GM06990 (cell line): ENCODE data around the gene DIAPH1.

Source experiments
- DNase-seq: peaks from one replicate; pipeline ENCODE4 v3.0.0-alpha.2; 2011; ENCODE audit not compliant: insufficient read length; ENCODE audit errors: extremely low read depth
- H3K27me3 ChIP-seq: replicated peaks from 2 replicates; pipeline ENCODE4 v1.6.0; 2011; ENCODE audit warnings: low read length; ENCODE audit not compliant: control insufficient read depth, insufficient read depth
- H3K36me3 ChIP-seq: 2 replicates; pipeline ENCODE4 v1.5.1; 2011; ENCODE audit warnings: low read length; ENCODE audit not compliant: control insufficient read depth, insufficient read depth
- H3K4me3 ChIP-seq: replicated peaks from 2 replicates; pipeline ENCODE4 v1.5.1; 2011; ENCODE audit warnings: low read depth, mild to moderate bottlenecking, control low read depth, low read length
- CTCF ChIP-seq: IDR thresholded peaks from 2 replicates; pipeline ENCODE4 v1.5.1; 2011; ENCODE audit warnings: low read length, control low read depth, mild to moderate bottlenecking, inconsistent platforms; ENCODE audit not compliant: insufficient read depth, poor library complexity, severe bottlenecking

The DIAPH1 gene

GRCh38 chr5:141490271-141490670, 128.5 kb downstream of the DIAPH1 start:
- DNase-seq = no peak
- no peak overlapping the region for H3K4me3 ChIP-seq
- H3K27me3 ChIP-seq = no peaks in the 10 kb centered on the region; the same call in 1 of the 2 replicates
- TF ChIP-seq CTCF = no peak
- peaks cover 2% of the 10 kb centered on the region for H3K36me3 ChIP-seq

GRCh38 chr5:141489841-141490240, 129.0 kb downstream of the DIAPH1 start:
- Histone ChIP-seq H3K36me3 (peaks cover 2% of the 10 kb centered on the region), H3K27me3 (no peaks in the 10 kb centered on the region; the same call in 1 of the 2 replicates), H3K4me3 (no peak overlapping the region)
- DNase-seq = no peak
- no peak for TF ChIP-seq CTCF

GRCh38 chr5:141488591-141489561, 129.9 kb downstream of the DIAPH1 start, which contains the start of gene PCDHGC5:
Gene PCDHGC5 (plus strand): TSS chr5:141489081. CDS start chr5:141489241, 160 bp downstream.
- Histone ChIP-seq H3K4me3 (no peak within 1 kb of the TSS), H3K36me3 (peaks cover 2% of the 10 kb centered on the region), H3K27me3 (no peaks in the 10 kb centered on the region; the same call in 1 of the 2 replicates)
- no peak for DNase-seq
- no peak for TF ChIP-seq CTCF

- no peak for DNase-seq
- peaks cover 2% of the 10 kb centered on the region for H3K36me3 ChIP-seq
- no peaks in the 10 kb centered on the region; the same call in 1 of the 2 replicates for H3K27me3 ChIP-seq
- H3K4me3 ChIP-seq = no peak overlapping the region
- TF ChIP-seq CTCF = no peak
Observed at GRCh38 chr5:141487131-141487530, 131.7 kb downstream of the DIAPH1 start.

GRCh38 chr5:141486091-141486490, 132.7 kb downstream of the DIAPH1 start:
- H3K36me3 ChIP-seq = peaks cover 2% of the 10 kb centered on the region
- no peak for DNase-seq
- H3K4me3 ChIP-seq = no peak overlapping the region
- H3K27me3 ChIP-seq = no peaks in the 10 kb centered on the region; the same call in 1 of the 2 replicates
- TF ChIP-seq CTCF = no peak
